Gastrocnemius medialis (tissue), 4 donors: ENCODE data around the gene CRK.

Experiments used
- CTCF ChIP-seq, 5 experiments: fragments of 450-650 bp in 3 of 5; fragments of 200-600 bp in 2 of 5; sonication (generic) in 2 of 5; IDR thresholded peaks in 4 of 5; conservative IDR thresholded peaks in 1 of 5; 1 replicate in 4 of 5; 2 replicates in 1 of 5; pipeline ENCODE4 v1.5.1; 2016 to 2019; ENCODE audit warnings: antibody characterized with exemption in 5 of 5, mild to moderate bottlenecking in 3 of 5, moderate library complexity in 3 of 5
- POLR2A ChIP-seq, 2 donors: fragments of 450-650 bp; IDR thresholded peaks; one replicate each; pipeline ENCODE4 v1.6.1; 2017; ENCODE audit warnings: antibody characterized with exemption in 2 of 2, mild to moderate bottlenecking in 2 of 2, moderate library complexity in 2 of 2

GRCh38 chr17:1473841-1474240 is 17.8 kb upstream of the CRK start:
- TF ChIP-seq CTCF (IDR thresholded peaks at IDR 0.05 in 4 of 5, conservative IDR thresholded peaks at IDR 0.05 in 1 of 5) (no peak), POLR2A (IDR thresholded peaks at IDR 0.05) (no peak)
